ENCODE data around the gene DNMT3B. TPM values are rescaled to one million over a fixed set of nuclear protein-coding genes. Genes with fewer than 3 reads are reported as not detected.
A peak's percentile ranks its signal among the peaks of the same experiment; 100 is the strongest.

DNMT3B gene
- total and polyA plus RNA-seq, 9 of the 15 experiments (the other 6 are each of a cell fraction or from before 2014, with no cell fraction given): 9.3 to 74.8 (median 49.1) TPM

- DNase-seq (ENCODE audit: extremely low read depth in 1 of 4, low spot score in 3 of 4): no peak
- no peaks in the 10 kb centered on the region for H3K4me1 ChIP-seq (replicated peaks in 1 of 2; ENCODE audit: control insufficient read depth in 2 of 2, insufficient read depth in 2 of 2, low read length in 2 of 2)
- H4K20me1 ChIP-seq (replicated peaks; ENCODE audit: control insufficient read depth, insufficient read depth, low read length): no peaks in the 10 kb centered on the region; the same call in 1 of the 2 replicates
- 93% methylated on average over 13 of the region's 13 CpGs for WGBS (ENCODE audit: insufficient coverage, low coverage, missing lambda C conversion rate)
- POLR2A ChIA-PET: interaction anchor here (0.6 to 1.5 kb wide), 3 partner anchors 9 to 33 kb away, joined by 3 read pairs; no protein-coding TSS in a partner anchor
- no peak overlapping the region for H2AFZ ChIP-seq (ENCODE audit: low read depth, low read length)
- CTCF ChIA-PET (ENCODE audit: low intra/inter-chr PET ratio): no interaction called here
- H3K27me3 ChIP-seq (ENCODE audit: control insufficient read depth in 2 of 2, insufficient read depth in 2 of 2, low read length in 2 of 2): no peaks in the 10 kb centered on the region
- peaks cover 95% of the 10 kb centered on the region for H3K36me3 ChIP-seq (ENCODE audit: control insufficient read depth, insufficient read depth, low read length)
- intact Hi-C loops (cut with micrococcal nuclease): no loop called here
- no TSS peak for BruUV-seq (replicated peaks)
- TF ChIP-seq MTF1 (CRISPR knock-in tag; IDR thresholded peaks at IDR 0.05; ENCODE audit: borderline replicate concordance): no peak
- no peak overlapping the region for H3K9ac ChIP-seq (ENCODE audit: insufficient read depth in 1 of 2, low read depth in 2 of 2, low read length in 2 of 2)
- no peak overlapping the region for H3K4me2 ChIP-seq (ENCODE audit: insufficient read depth, low read length)
- no peaks in the 10 kb centered on the region for H3K9me1 ChIP-seq (ENCODE audit: control insufficient read depth, insufficient read depth, low read length)
- no peak overlapping the region for H3K4me3 ChIP-seq
- H3K27ac ChIP-seq (ENCODE audit: extremely low read depth, low read depth, low read length): no peak overlapping the region
- in situ Hi-C loops (cut with MboI): no loop called here
- H3K9me3 ChIP-seq (replicated peaks; ENCODE audit: control insufficient read depth, insufficient read depth, low read depth, low read length): no peaks in the 10 kb centered on the region
- H3K79me2 ChIP-seq (ENCODE audit: control insufficient read depth, insufficient read depth, low read length): 0 out of 3 replicates have a peak, but pooled peaks cover under 1% of the 10 kb centered on the region
- no peak for ATAC-seq
- FAIRE-seq: no peak
Measured at GRCh38 chr20:32784369-32785080, 22.3 kb downstream of the DNMT3B start.

GRCh38 chr20:32786059-32786760, 24.0 kb downstream of the DNMT3B start:
- TF ChIP-seq POLR2G (IDR thresholded peaks at IDR 0.05; ENCODE audit: low read depth, low read length) (0 out of 2 replicates have a peak, but pooled peaks have one; percentile 30), ZBTB5 (IDR thresholded peaks at IDR 0.05) (no peak), ZNF398 (CRISPR knock-in tag; IDR thresholded peaks at IDR 0.05) (no peak)
- Histone ChIP-seq H3K79me2 (ENCODE audit: control insufficient read depth, insufficient read depth, low read length) (peaks cover 6% of the 10 kb centered on the region; the same call in 1 of the 3 replicates), H3K4me2 (ENCODE audit: insufficient read depth, low read length) (no peak overlapping the region), H3K9me1 (ENCODE audit: control insufficient read depth, insufficient read depth, low read length) (no peaks in the 10 kb centered on the region), H3K36me3 (ENCODE audit: control insufficient read depth, insufficient read depth, low read length) (peaks cover 95% of the 10 kb centered on the region), H3K27ac (ENCODE audit: extremely low read depth, low read depth, low read length) (no peak overlapping the region), H3K9ac (ENCODE audit: insufficient read depth in 1 of 2, low read depth in 2 of 2, low read length in 2 of 2) (peak overlapping the region in 1 of 2 experiments; percentile 4; a peak in 1 of 4 replicates), H3K4me1 (replicated peaks in 1 of 2; ENCODE audit: control insufficient read depth in 2 of 2, insufficient read depth in 2 of 2, low read length in 2 of 2) (no peaks in the 10 kb centered on the region), H3K4me3 (no peak overlapping the region), H4K20me1 (replicated peaks; ENCODE audit: control insufficient read depth, insufficient read depth, low read length) (peaks cover 8% of the 10 kb centered on the region; the same call in 1 of the 2 replicates), H3K27me3 (ENCODE audit: control insufficient read depth in 2 of 2, insufficient read depth in 2 of 2, low read length in 2 of 2) (no peaks in the 10 kb centered on the region), H3K9me3 (replicated peaks; ENCODE audit: control insufficient read depth, insufficient read depth, low read depth, low read length) (no peaks in the 10 kb centered on the region), H2AFZ (ENCODE audit: low read depth, low read length) (no peak overlapping the region)
- DNase-seq (ENCODE audit: extremely low read depth in 1 of 4, low spot score in 3 of 4): no peak
- FAIRE-seq: no peak
- whole genome bisulfite sequencing (ENCODE audit: insufficient coverage, low coverage, missing lambda C conversion rate): 92% methylated on average over 16 of the region's 16 CpGs
- in situ Hi-C loops (cut with MboI): no loop called here
- ChIA-PET POLR2A (interaction anchor here (0.7 kb wide), 1 partner anchor 83 kb away, joined by 3 read pairs; no protein-coding TSS in a partner anchor), CTCF (ENCODE audit: low intra/inter-chr PET ratio) (no interaction called here)
- BruUV-seq (replicated peaks): no TSS peak
- ATAC-seq: no peak
- intact Hi-C loops (cut with micrococcal nuclease): no loop called here

Data from K562 (cell line).